Stimulated activated CD8-positive, alpha-beta memory T cell treated with anti-CD3 and anti-CD28 coated beads, Interleukin-2, amount 100 ng/mL, for 48 hours (primary cell): Measurements from ENCODE around the gene CLMN.

Experiments used
- DNase-seq, 2 donors: peaks; one replicate each; pipeline ENCODE4 v3.0.0-alpha.2; 2020; ENCODE audit warnings: low read depth in 2 of 2

The CLMN gene

GRCh38 chr14:95137164-95137803, 182.4 kb downstream of the CLMN start:
- DNase-seq, result no peak

GRCh38 chr14:95136631-95137030, 183.1 kb downstream of the CLMN start:
- DNase-seq, result no peak

DNA sequence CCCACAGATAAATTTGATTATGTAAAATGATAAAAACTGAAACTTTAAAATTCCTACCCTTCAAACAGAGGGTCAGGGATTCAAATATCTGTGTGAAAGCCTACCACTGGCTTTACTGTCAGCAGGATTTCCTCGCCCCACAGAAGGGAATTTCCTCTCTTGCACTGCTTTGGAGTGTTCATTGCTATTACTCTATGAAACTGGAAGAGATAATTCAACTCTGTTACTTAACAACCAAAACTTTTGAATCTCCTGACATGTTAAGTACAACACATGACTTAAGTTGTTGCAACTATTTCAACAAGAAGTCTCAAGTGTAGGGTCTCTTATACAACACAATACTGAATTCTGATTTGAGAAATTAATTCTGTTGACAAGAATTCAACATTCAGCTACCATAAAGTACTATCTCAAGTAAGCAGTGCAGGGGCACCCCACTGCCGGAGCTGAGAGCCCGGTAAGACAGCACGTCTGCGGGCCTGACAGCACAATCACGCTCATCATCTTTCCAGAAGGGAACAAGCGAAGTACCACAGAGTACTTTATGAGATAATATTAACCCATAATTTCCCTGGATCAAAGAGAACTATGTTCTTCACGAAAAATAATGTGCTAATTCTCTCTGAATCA, 185.3 kb downstream of the CLMN start:
- no peak for DNase-seq

DNA sequence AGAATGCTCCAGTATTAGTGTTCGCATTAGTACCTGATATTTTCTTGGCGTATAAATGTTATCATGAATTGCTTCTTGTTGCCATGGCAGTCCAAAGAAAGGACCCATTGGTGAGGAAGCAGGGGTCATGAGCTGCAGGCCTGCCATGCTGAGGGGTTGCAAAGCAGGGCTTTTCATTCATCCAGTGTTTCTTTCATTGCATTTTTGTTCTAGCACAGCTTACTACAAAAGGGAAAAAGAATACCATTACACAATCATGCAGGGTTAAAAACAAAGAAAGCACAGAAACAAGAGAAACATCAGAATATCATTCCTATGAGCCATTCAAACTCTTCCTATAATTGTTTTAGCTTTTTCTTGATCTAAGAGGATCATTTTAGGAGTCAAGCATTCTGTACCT, 186.4 kb downstream of the CLMN start:
- no peak for DNase-seq

DNA sequence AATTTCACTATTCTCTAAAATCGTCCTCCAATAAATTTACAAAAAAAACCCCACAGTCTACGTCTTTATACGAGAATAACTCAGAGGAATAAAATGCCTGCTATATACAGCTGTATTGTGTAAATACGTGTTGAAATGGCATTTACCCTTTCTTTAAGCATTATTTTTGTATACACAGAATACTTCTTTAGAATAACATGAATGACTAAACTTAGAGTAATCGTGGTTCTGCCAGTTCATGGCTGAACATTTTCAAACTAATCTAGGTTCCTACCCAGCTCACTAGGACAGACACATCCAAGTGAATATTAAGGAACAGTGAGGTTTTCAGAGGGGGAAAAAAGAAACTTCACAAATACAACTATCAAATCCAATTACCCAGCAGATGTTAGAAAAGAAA, 186.9 kb downstream of the CLMN start:
- no peak for DNase-seq
